GM12878 (cell line): ENCODE data around the gene SETD7. TPM values are rescaled to one million over a fixed set of nuclear protein-coding genes. Genes with fewer than 3 reads are reported as not detected.

Experiments used
- ATAC-seq: fragments of 200-7000 bp; cut with Tn5 transposase; 3 replicates; pipeline ENCODE4 v1.9.1; 2020; ENCODE audit warnings: mild to moderate bottlenecking, moderate library complexity
- BruUV-seq: library from RNA; stranded (reverse); fragments of 400-500 nt; replicated peaks from 2 replicates; lab custom pipeline; 2021; lab: Mats Ljungman, UMichigan
- CTCF ChIA-PET: fragments of 300-600 bp; sonication (Branson Sonifier 250); formaldehyde crosslinking; extraction: SDS; loops from one replicate; lab custom pipeline; 2021; ENCODE audit warnings: inconsistent platforms; lab: Yijun Ruan, JAX
- POLR2A ChIA-PET: fragments of 350-600 bp; formaldehyde crosslinking; extraction: SDS; loops from one replicate; lab custom pipeline; 2021; ENCODE audit warnings: inconsistent platforms; lab: Charles Lee
- RAD21 ChIA-PET: fragments of 300-600 bp; sonication (Branson Sonifier 250); formaldehyde crosslinking; loops from one replicate; lab custom pipeline; 2023; ENCODE audit warnings: antibody characterized with exemption; ENCODE audit not compliant: unreplicated experiment; lab: Charles Lee
- SMC1A ChIA-PET: fragments of 300-600 bp; sonication (Branson Sonifier 250); formaldehyde crosslinking; loops from one replicate; lab custom pipeline; 2023; ENCODE audit not compliant: unreplicated experiment, uncharacterized antibody; lab: Charles Lee
- DNase-seq: peaks from one replicate; pipeline ENCODE4 v3.0.0-alpha.2; 2011; ENCODE audit warnings: low read depth, low spot score
- FAIRE-seq: peaks from 3 replicates; lab custom pipeline; 2011; peaks lifted over from hg19 to GRCh38; lab: Jason Lieb, UNC
- H2AFZ ChIP-seq: 2 replicates; pipeline ENCODE4 v1.6.0; 2011; ENCODE audit warnings: low read depth, low read length, control low read depth; ENCODE audit not compliant: control insufficient read depth
- H3K27ac ChIP-seq: 2 replicates; pipeline ENCODE4 v1.5.1; 2011; ENCODE audit warnings: control low read depth; ENCODE audit not compliant: control insufficient read depth, insufficient read depth
- H3K27me3 ChIP-seq, 2 experiments: replicated peaks in 1 of 2; 2 replicates each; pipeline versions ENCODE4 v1.6.0 to v1.6.1; 2011; ENCODE audit warnings: low read length in 1 of 2; ENCODE audit not compliant: control insufficient read depth in 2 of 2, insufficient read depth in 2 of 2
- H3K36me3 ChIP-seq, 2 experiments: 2 replicates each; pipeline ENCODE4 v1.5.1; 2011; ENCODE audit warnings: low read length in 1 of 2; ENCODE audit not compliant: control insufficient read depth in 2 of 2, insufficient read depth in 2 of 2
- H3K4me1 ChIP-seq: 2 replicates; pipeline ENCODE4 v1.6.1; 2011; ENCODE audit warnings: mild to moderate bottlenecking, low read length, moderate library complexity, mixed read lengths; ENCODE audit not compliant: control insufficient read depth, insufficient read depth
- H3K4me2 ChIP-seq: 2 replicates; pipeline ENCODE4 v1.6.0; 2011; ENCODE audit warnings: control low read depth; ENCODE audit not compliant: control insufficient read depth, insufficient read depth
- H3K4me3 ChIP-seq: fragments of 200-600 bp; sonication (generic); 2 replicates; pipeline ENCODE4 v1.5.1; 2016
- H3K79me2 ChIP-seq: 2 replicates; pipeline ENCODE4 v1.6.0; 2011; ENCODE audit warnings: low read length; ENCODE audit not compliant: control insufficient read depth, insufficient read depth
- H3K9ac ChIP-seq: 2 replicates; pipeline ENCODE4 v1.8.0; 2011; ENCODE audit warnings: low read length, control low read depth, mixed read lengths; ENCODE audit not compliant: control insufficient read depth, insufficient read depth
- H3K9me3 ChIP-seq: replicated peaks from 3 replicates; pipeline ENCODE4 v1.5.1; 2011; ENCODE audit warnings: mild to moderate bottlenecking, low read length; ENCODE audit not compliant: control insufficient read depth, insufficient read depth
- H4K20me1 ChIP-seq: 2 replicates; pipeline ENCODE4 v1.6.0; 2011; ENCODE audit not compliant: control insufficient read depth, insufficient read depth
- CEBPZ ChIP-seq: fragments of 150-350 bp; IDR thresholded peaks from 2 replicates; pipeline ENCODE4 v1.6.1; 2016; ENCODE audit warnings: low read depth, low read length
- IRF5 ChIP-seq: fragments of 450-650 bp; IDR thresholded peaks from 2 replicates; pipeline ENCODE4 v1.6.1; 2017; ENCODE audit warnings: borderline replicate concordance
- MTA3 ChIP-seq: IDR thresholded peaks from 2 replicates; pipeline ENCODE4 v1.6.1; 2012; ENCODE audit warnings: low read length, inconsistent platforms, borderline replicate concordance
- POLR2AphosphoS5 ChIP-seq: IDR thresholded peaks from 2 replicates; pipeline ENCODE4 v1.6.1; 2011; ENCODE audit warnings: mild to moderate bottlenecking, low read length, inconsistent platforms
- REST ChIP-seq: IDR thresholded peaks from 2 replicates; pipeline ENCODE4 v1.6.1; 2012; ENCODE audit warnings: mild to moderate bottlenecking, low read depth, low read length
- SRF ChIP-seq, 2 experiments: IDR thresholded peaks; 2 replicates each; pipeline ENCODE4 v1.6.1; 2011; ENCODE audit warnings: low read depth in 2 of 2, low read length in 2 of 2, mild to moderate bottlenecking in 1 of 2, moderate library complexity in 1 of 2
- TCF12 ChIP-seq: IDR thresholded peaks from 2 replicates; pipeline ENCODE4 v1.6.1; 2011; ENCODE audit warnings: low read depth, mild to moderate bottlenecking, low read length
- USF2 ChIP-seq: IDR thresholded peaks from 2 replicates; pipeline ENCODE4 v1.6.1; 2011; ENCODE audit warnings: low read depth, low read length, improper control_type of control experiment, borderline replicate concordance
- ZNF687 ChIP-seq: fragments of 450-650 bp; IDR thresholded peaks from 2 replicates; pipeline ENCODE4 v1.6.1; 2017; ENCODE audit warnings: mild to moderate bottlenecking, moderate library complexity
- WGBS: methylation state at CpG from one replicate; pipeline ENCODE4 v1.1.6; 2016; ENCODE audit warnings: low lambda C conversion rate; ENCODE audit not compliant: insufficient replicate concordance, insufficient coverage; ENCODE audit errors: missing lambda C conversion rate; 5-methylcytosine and 5-hydroxymethylcytosine counted together
- in situ Hi-C: fragments of 300-500 bp; cut with MboI; formaldehyde crosslinking; loops from 9 replicates; pipeline ENCODE4 v1.14.3; 2018; ENCODE audit warnings: mixed read lengths
- intact Hi-C: fragments of 100-400 bp; cut with micrococcal nuclease; formaldehyde crosslinking; loops from one replicate; pipeline ENCODE4 v1.14.2; 2022; ENCODE audit not compliant: unreplicated experiment
- polyA plus RNA-seq, 11 experiments: library from polyadenylated mRNA; depleted of rRNA in 4 of 11; unstranded in 6 of 11; stranded (reverse) in 5 of 11; fragments of >200 nt; fragmentation: Nextera tagmentation in 4 of 11; fragmentation: Illumina TruSeq in 1 of 11; extraction: Ambion mirVana in 4 of 11; extraction: Trizol in 1 of 11; gene quantifications; 1 replicate in 1 of 11; 2 replicates in 10 of 11; pipeline versions ENCODE4 v1.2.1 to v1.2.3, GENCODE V29; 2011 to 2016; ENCODE audit warnings: inconsistent platforms in 2 of 11, missing spikeins in 2 of 11, low read depth in 1 of 11
- total RNA-seq, 4 experiments: library from RNA; depleted of rRNA in 3 of 4; stranded (reverse); fragments of >200 nt in 3 of 4; fragmentation: Illumina TruSeq in 1 of 4; extraction: Trizol in 1 of 4; gene quantifications; 2 replicates each; pipeline versions ENCODE4 v1.2.1 to v1.2.3, GENCODE V29; 2013 to 2021

Gene SETD7
- total and polyA plus RNA-seq, 10 of the 15 experiments (the other 5 are each of a cell fraction or from before 2014, with no cell fraction given): 0.03 to 0.82 (median 0.44) TPM

GRCh38 chr4:139483000-139483399 is 73.0 kb downstream of the SETD7 start:
- WGBS: 52% methylated on average over 3 of the region's 3 CpGs
- no peak for ATAC-seq
- POLR2A ChIA-PET: interaction anchor here (0.6 kb wide), 1 partner anchor 11 kb away, joined by 5 read pairs; no protein-coding TSS in a partner anchor
- no peaks in the 10 kb centered on the region for H3K4me1 ChIP-seq
- no peak for FAIRE-seq
- CTCF ChIA-PET: interaction anchor here (0.6 to 1.1 kb wide), 2 partner anchors 14 to 18 kb away, joined by 3 read pairs; no protein-coding TSS in a partner anchor
- no peaks in the 10 kb centered on the region for H4K20me1 ChIP-seq
- H3K36me3 ChIP-seq: no peaks in the 10 kb centered on the region
- no TSS peak for BruUV-seq
- no peak overlapping the region for H2AFZ ChIP-seq
- in situ Hi-C loops: no loop called here
- H3K27me3 ChIP-seq: no peaks in the 10 kb centered on the region
- DNase-seq: no peak
- H3K9ac ChIP-seq: no peak overlapping the region
- no peaks in the 10 kb centered on the region for H3K9me3 ChIP-seq
- no peak overlapping the region for H3K4me3 ChIP-seq
- intact Hi-C loops: no loop called here
- SMC1A ChIA-PET: no interaction called here
- RAD21 ChIA-PET: no interaction called here
- H3K79me2 ChIP-seq: no peaks in the 10 kb centered on the region
- no peak overlapping the region for H3K4me2 ChIP-seq
- no peak overlapping the region for H3K27ac ChIP-seq
- TF ChIP-seq POLR2AphosphoS5 (no peak), SRF (IDR thresholded peaks at IDR 0.05; ENCODE audit: low read depth in 2 of 2, low read length in 2 of 2) (no peak), REST (no peak), ZNF687 (no peak), USF2 (no peak), IRF5 (no peak), TCF12 (no peak), MTA3 (no peak), CEBPZ (no peak)
